ENCODE measurements around the gene LCN6.
"Not testable (repeated sequence)": the region's sequence is repeated elsewhere in the genome, so short reads cannot be mapped to it uniquely, and the experiment has no call there.

The LCN6 gene

DNA sequence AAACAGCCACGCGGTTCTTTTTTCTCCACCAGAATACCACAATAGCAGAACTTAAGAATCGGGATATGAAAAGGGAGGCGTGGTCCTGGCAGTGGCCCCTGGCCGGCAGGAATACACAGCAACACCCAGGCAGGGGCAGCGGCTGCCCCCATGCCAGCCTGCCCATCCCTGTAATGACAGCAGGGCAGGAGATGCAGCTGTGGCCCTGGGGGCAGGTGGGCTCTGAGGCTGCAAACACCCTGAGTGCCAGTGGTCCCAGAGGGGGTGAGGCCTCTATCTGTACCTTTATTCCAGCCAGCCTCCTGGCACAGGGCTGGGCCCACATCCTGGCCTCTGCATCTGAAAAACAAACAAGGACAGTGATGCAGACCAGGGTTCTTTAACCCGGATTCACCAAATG is 23.6 kb downstream of the LCN6 start:
- DNase-seq (ENCODE audit: low read depth in 2 of 2): no peak

DNA sequence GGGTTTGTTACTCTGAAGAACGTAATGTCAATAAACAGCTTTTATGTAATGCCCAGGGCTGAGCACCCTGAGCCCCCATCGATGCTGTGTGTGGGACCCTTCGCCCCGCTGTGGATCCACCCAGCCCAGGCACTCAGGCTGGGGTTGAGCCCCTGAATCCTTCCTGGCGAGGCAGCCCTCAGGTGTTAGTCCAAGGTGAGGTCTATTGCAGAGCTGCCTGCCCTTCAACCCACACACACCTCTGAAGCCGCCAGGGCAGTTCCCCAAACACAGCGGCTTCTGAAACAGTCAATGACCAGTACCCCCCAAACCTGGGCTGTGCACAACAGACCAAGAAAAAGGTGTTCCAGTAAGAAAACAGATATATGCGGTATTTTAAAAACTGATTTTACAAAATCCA is 24.3 kb downstream of the LCN6 start:
- DNase-seq (ENCODE audit: low read depth in 2 of 2): no peak

DNA sequence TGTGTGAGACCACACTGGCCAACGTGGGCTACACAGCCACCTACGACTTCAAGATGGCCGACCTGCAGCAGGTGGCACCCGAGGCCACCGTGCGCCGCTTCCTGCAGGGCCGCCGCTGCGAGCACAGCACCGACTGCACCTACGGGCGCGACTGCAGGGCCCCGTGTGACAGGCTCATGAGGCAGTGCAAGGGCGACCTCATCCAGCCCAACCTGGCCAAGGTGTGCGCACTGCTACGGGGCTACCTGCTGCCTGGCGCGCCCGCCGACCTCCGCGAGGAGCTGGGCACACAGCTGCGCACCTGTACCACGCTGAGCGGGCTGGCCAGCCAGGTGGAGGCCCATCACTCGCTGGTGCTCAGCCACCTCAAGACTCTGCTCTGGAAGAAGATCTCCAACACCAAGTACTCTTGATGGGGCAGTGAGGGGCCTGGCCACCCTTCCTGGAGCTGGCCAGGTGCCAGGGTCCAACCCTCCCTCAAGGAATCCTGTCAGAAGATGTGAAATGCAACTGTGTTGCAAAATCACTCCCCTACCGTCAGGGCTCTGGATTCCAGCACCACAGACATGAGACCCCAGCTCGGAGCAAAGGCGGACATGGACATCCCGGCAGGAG is 24.9 kb downstream of the LCN6 start:
- DNase-seq (ENCODE audit: low read depth in 2 of 2): no peak

DNA sequence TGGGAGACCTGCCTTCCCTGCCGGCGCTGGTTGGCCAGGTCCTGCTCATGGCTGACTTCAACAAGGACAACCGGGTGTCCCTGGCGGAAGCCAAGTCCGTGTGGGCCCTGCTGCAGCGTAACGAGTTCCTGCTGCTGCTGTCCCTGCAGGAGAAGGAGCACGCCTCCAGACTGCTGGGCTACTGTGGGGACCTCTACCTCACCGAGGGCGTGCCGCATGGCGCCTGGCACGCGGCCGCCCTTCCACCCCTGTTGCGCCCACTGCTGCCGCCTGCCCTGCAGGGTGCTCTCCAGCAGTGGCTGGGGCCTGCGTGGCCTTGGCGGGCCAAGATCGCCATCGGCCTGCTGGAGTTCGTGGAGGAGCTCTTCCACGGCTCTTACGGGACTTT is 25.4 kb downstream of the LCN6 start:
- no peak for DNase-seq (ENCODE audit: low read depth in 2 of 2)

DNA sequence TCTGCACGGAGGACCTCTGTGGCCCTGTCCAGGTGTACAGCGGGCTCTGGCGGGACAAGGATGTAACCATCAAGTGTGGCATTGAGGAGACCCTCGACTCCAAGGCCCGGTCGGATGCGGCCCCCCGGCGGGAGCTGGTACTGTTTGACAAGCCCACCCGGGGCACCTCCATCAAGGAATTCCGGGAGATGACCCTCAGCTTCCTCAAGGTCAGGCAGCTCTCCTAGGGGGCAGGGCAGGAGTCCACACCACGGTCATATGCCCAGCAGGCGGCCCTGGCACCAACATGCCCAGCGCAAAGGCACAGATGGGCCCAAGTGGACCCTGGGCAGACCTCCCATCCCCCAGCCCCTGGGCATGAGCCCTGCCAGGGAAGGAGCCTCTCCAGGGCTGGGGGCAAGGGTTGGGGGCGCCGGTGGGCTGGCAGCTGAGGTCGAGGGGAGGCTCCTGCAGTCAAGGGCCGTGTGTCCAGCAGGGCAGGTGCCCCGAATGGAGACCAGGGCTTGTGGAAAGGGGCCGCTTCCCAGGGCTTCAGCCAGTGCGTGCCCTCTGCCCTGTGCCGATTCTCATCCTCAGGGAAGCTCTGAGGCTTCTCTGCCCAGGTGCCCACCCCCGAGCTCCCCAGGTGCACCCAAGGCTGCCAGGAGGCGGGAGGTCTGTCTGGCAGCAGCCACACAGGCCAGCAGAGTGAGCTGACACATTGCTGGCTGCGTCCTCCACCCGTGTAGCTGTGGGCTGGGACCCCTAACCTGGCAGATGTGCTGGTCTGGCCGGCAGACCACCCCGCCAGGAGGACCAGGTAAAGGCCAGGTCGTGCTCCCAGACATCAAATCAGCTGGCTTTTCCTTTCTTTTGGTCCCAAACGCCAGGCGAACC is 26.0 kb downstream of the LCN6 start:
- DNase-seq (ENCODE audit: low read depth in 2 of 2): no peak

DNA sequence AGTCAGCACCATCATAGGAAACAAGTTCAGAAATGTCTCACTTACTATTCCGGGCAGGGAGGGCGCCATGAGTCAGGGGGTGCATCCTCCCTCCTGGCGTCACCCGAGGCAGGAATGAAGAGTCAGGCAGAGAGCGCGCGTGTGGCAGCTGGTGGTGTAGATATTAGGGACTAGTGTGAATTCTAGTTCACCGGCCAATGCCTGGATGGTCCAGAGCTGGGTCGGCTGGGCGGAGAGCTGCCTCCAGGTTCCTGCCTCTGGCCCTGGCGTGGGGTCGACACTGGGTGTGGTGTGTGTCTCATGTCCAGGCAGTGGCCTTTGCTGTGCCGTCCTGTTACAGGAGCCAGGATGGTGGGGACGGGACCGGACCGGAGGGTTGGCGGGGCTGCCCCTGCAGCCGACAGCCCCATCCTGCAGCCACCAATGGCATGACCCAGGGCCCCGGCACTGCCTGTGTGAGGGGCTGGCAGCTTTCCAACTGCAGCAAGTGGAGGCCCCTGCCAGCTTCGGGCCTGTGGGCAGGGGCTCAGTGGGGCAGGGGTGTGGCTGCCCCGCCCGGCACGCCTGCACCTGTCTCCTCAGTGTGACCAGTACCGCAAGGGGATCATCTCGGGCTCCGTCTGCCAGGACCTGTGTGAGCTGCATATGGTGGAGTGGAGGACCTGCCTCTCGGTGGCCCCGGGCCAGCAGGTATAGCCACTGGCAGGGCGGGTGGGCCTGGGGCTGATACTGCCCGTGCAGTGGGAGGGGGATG is 26.8 kb downstream of the LCN6 start:
- DNase-seq (ENCODE audit: low read depth in 2 of 2): no peak

DNA sequence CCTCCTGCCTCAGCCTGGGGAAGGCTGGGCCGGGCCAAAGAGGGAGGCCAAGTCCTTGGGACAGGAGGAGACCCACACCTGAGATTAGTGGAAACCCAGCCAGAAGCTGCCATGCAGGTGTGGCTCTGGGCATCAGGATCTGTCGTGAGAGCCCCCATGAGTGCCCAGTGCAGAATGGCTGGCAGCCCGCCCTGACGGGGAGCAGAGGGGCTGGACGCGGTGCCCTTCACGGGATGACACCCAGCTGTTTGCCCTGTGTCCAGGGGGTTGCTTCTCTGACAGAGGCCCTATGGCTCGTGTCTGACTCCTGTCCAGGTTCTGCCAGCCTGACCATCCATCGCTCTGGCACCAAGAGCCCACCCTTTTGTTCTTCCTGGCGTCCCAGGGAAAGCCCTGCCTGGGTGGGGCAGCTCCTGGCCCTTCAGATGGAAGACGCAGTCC is 27.4 kb downstream of the LCN6 start:
- DNase-seq (ENCODE audit: low read depth in 2 of 2): no peak

DNA sequence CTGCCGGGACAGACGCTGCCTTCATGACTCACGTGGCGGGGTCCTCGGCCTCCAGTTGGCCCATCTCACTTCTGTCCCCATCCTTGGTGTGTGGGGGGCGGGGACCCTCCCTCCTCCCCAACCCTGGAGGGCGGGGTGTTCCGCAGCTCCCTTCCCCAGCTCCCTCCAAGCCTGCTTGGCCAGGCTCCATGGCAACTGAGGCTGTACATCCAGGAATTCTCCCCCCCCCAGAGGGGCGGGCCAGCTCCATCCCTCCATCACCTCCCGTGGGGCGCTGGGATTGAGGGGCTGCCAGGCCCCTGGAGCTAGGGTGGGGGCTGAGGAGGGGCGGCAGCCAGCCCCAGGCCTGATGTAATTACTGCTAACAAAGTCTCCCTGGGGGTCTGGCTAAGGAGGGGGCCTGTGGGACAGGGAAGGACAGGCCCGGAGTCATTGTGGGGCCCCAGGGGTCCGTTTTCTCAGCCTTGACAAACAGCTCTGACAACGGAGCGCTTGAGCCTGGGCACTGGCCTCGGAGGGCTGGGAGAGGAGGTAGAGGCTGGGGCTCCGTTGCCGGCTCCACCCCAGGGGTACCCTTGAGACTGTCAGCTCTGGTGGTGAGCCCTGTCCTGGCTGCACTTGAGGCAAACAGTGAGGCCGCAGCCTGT is 28.0 kb downstream of the LCN6 start:
- DNase-seq (ENCODE audit: low read depth in 2 of 2): no peak

DNA sequence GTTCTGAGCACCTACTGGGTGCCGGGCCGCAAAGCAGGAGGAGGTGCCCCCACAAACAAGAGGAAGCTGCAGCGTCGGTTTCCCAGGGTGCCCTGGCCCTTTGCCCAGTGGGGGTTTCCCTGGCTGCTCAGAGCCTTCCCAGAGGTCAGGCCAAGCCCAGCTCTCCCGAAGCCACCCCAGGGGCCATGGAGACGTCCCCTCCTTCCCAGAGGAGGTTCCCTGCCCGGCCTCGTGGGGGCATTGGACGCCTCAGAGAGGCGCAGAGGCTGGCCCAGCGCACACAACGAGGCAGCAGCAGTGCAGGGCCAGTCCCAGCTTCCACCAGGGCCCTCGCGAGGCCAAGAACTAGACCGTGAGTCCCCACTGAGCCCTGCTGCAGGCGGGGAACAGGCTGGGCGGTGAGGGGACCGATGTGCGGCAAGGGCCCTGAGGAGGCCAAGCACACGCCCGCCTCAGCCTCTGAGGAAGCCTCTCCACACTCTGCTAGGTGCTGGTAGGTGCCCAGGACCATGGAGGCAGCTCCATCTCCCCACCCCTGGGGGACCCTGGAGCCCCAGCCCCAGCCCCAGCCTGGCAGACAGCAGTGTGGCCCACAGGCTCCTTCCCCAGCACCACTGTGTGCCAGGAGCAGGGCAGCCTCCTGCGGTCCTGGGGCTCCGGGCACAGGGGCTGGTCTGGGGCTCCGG is 29.0 kb downstream of the LCN6 start:
- DNase-seq (ENCODE audit: low read depth in 2 of 2): no peak

DNA sequence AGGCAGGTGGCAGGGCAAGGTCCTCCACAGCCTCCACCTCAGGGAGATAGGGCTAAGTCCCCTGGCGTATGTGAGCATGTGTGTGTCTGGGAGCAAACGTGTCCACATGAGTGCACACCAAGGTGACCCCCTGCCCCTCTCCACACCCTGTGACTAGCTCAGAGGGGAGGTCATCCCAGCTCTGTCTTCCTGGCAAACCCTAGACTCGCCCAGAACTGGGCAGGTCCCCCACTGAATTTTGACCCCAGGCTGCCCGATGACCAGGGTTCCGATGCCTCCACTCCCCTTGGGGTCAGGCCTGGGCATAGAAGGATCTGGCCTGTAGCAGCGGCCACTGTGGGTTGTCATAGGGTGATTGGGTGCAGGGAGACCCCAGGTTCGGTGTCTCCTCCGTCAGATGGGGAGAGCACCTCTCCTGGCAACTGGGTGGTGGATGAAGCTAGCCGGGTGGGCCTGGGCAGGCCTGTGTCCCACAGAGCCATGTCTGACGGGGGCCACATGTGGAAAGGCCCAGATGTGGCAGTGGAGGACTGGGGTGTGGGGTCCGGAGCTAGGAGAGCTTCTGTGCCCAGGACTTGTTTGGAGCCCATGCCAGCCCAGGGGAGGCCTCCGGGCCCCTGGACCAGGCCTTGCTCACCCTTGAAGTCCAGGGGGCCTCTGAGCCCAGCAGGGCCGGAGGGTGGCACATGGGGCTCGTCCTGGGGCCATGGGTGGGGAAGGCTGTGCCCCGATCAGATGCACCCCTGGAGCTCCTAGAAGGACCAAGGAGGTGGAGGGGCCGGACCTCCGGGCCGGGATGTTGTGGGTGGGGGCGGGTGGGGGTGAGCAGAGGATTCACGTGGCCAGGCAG is 29.8 kb downstream of the LCN6 start:
- no peak for DNase-seq (ENCODE audit: low read depth in 2 of 2)

DNA sequence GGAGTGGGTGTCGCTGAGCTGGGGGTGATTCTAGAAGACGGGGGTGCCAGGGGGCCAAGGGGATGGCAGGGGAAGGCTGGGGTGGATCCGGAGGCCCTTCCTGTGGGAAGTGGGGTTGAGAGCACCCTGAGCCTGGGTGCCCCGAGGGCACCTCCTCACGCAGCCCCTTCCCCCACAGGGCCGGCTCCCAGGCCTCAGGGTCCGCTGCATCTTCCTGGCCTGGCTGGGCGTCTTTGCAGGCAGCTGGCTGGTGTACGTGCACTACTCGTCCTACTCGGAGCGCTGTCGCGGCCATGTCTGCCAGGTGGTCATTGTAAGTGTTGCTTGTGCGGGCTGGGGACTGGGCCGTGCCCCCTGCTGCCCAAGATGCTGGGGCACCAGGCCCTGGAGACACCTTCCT is 30.9 kb downstream of the LCN6 start:
- no peak for DNase-seq (ENCODE audit: low read depth in 2 of 2)

DNA sequence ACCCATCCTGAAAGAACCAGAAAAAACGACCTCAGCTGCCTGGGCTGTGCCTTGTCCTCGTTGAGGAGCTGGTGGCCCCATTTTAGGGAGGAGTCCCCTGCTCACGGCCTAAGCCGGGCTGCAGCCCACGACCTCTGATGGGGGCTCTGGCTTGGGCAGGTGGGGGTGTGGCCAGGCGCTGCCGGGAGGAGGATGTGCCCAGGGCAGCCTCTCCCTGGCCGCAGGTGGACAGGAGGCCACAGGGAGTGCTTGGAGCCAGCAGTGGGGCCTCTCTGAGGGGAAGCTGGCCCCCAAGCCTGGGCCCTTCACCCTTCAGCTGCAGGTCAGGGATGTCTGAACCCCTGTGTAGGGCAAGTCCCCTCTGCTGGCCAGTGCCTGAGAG is 33.4 kb downstream of the LCN6 start:
- no peak for DNase-seq (ENCODE audit: low read depth in 2 of 2)

DNA sequence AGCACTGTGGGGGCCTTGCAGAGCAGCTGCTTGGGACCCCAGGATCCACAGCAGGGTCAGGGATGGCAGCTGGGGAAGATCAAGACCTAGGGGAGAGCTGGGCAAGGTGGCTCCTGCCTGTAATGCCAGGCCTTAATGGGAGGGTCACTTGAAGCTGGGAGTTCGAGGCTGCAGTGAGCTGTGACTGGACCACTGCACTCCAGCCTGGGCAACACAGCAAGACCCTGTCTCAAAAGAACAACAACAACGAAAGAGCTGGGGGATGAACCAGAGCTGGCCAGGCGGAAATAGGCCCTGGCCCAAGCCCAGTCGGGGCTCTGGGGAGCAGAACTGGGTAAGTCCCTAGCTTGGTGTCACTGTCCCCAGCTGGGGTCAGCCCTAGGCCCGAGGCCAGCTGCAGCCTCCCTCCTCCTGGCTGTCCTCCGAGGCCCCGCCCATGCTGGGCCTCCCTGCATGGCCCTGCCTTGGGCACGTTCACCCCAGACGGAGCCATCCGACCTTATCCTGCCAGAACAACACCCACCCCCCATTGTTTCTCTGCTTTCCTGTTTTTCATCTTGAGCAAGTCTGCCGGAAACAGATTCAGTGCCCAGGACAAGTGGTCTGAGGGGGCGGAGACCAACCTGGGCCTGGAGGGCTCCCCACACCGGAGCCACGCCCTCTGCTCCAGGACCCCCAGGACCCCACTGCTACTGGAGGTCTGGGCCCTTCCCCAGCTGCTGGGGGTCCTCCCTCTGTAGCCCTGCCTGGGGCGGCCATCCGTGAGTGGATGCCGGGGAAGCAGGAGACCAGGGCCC is 34.0 kb downstream of the LCN6 start:
- DNase-seq (ENCODE audit: low read depth in 2 of 2): no peak

DNA sequence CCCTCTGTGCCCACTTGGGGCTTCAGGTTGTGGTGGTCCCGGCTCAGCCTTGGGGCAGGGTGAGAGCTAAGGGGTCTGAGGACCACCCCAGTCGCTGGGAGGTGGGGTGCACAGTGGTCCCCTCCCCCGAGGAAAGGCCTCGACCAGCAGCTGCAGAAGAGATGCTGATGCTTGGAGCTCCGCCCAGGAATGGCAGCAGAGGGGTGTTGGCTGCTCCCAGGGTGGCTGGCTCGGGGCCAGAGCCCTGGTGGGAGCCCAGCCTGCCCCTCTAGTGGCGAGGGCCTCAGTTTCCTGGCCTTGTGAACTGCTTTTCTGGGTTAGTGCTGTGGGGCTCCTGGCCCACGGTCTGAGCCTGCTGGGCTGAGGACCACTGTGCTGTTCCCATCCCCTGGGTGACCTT is 34.8 kb downstream of the LCN6 start:
- no peak for DNase-seq (ENCODE audit: low read depth in 2 of 2)

DNA sequence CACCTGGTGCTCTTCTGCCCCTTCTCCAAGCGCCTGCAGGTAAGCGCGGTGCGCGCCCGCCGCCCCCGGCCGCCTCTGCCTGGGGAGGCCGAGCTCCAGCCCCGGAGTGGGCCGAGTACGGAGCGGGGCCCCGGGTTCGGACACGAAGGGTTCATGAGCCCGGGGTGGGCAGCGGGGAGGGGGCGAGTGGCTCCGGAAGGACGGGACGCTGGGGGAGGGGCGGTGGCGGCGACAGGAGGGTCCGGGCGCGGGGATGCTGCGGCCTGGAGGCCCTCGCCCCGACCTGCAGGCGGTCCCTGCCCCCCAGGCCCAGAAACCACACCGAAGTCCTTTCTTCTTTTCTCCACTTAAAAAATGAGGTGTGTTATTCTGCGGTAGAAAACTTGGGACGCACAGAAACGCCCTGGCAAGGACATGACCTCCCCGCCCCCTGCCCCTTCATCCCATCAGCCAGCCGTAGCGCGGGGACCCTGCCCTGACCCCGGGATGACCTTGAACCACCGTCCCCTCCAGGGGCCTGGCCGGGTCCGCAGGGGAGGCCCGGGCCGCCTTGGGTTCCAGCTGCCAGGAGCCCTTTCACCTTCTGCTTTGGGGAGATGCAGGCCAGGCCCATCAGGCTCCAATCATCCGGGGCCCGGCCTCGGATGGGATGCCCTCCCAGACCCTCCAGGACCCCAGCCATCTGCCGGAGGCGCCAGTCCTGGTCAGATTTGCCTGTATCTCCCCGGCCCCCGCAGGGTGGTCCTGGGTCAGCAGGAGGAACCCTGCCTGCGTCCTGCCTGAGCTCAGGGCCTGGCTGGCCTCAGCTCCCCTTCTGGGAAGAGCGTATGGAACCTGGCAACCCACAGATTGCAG is 35.4 kb downstream of the LCN6 start:
- DNase-seq (ENCODE audit: low read depth in 2 of 2): no peak

DNA sequence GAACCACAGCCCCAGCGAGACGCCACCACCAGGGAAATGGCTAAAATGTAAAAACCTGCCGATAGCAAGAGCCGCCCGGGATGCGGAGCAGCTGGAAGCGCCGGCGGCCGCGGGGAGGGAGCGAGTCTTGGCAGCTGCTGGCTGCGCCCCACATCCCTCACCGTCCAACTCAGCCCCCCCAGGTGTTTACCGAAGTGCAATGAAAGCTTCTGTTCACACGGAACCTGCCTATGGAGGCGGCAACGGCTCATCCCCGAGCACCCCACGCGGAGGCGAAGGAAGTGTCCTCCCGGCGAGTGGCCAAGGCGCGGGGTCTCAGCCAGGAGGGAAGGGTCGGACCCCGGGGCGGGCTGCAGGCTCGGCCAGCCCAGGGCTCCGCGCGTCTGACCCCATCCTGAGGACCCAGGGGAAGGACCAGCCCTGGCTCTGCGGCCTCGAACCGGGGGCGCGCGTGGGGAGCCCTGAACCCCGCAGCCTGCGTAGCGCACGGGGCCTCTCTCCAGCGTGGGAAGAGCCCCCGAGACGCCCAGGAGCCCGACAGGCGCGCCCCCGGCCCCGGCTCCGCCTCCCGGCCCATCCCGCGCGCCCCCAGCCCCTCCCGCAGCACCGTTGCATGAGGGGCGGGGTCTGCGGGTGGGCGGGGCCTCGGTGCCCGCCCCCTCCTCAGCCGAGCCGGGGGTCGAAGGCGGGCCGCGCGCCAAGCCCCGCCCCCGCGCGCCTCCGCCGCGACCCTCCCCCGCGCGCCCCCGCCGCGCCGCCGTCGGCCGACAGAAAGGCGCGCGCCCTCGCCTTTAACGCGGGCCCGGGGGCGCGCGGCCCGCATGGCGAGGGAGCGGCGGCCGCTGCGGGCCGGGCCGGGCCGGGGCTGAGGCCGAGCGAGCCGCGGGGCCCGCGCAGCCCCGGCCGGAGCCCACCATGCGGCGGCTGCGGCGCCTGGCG is 36.3 kb downstream of the LCN6 start, which contains the start of gene DIPK1B:
TSS of gene DIPK1B (plus strand) at position 822 of the 939 bp plus-strand sequence. CDS start at position 916, 94 bp downstream.
- no peak for DNase-seq (ENCODE audit: low read depth in 2 of 2)

DNA sequence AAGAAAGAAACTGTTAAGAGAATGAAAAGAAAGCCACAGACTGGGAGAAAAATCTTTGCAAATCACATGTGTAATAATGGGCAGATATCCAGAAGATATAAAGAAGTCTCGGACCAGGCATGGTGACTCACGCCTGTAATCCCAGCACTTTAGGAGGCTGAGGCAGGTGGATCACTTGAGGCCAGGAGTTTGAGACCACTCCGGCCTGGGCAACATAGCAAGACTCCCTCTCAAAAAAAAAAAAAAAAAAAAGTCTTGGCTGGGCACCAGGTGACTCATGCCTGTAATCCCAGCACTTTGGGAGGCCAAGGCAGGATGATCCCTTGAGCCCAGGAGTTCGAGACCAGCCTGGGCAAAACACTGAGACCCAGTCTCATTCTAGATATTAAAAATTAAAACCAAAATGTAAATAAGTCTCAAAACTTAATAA is 37.1 kb downstream of the LCN6 start:
- DNase-seq (ENCODE audit: low read depth in 2 of 2): not testable (repeated sequence)

DNA sequence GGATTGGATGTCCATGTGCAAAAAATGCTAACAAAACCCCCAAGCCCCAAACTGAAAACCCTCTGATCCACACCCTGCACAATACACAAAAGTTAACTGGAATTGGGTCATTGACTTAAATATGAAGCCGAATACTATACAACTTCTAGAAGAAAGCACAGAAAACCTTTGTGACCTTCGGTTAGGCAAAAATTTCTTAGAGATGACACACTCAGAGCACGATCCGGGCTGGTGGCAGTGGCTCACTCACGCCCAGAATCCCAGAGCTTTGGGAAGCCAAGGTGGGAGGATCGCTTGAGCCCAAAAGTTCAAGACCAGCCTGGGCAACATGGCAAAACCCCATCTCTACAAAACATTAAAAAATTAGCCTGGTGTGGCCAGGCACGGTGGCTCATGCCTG is 37.8 kb downstream of the LCN6 start:
- DNase-seq (ENCODE audit: low read depth in 2 of 2): no peak
